K562 (cell line): ENCODE measurements around the gene PSMB7. TPM values are rescaled to one million over a fixed set of nuclear protein-coding genes. Genes with fewer than 3 reads are reported as not detected.

ENCODE experiments used
- ATAC-seq: fragments of 200-7000 bp; cut with Tn5 transposase; 3 replicates; pipeline ENCODE4 v1.9.1; 2020; ENCODE audit warnings: moderate library complexity
- BruUV-seq: library from RNA; stranded (reverse); fragments of 400-500 nt; replicated peaks from 2 replicates; lab custom pipeline; 2021; lab: Mats Ljungman, UMichigan
- CTCF ChIA-PET: fragments of 300-600 bp; formaldehyde crosslinking; extraction: SDS; loops from one replicate; lab custom pipeline; 2021; ENCODE audit warnings: low intra/inter-chr PET ratio; lab: Yijun Ruan, JAX
- POLR2A ChIA-PET: fragments of 300-600, 350-650 bp; sonication (Branson Sonifier 250); formaldehyde crosslinking; extraction: SDS; loops from one replicate; lab custom pipeline; 2021; ENCODE audit warnings: antibody characterized with exemption, inconsistent platforms; lab: Yijun Ruan, JAX
- DNase-seq, 4 experiments: peaks; one replicate each; pipeline versions ENCODE4 v3.0.0 to v3.0.0-alpha.2; 2011 to 2018; ENCODE audit warnings: low spot score in 3 of 4, mixed read lengths in 3 of 4; ENCODE audit errors: extremely low read depth in 1 of 4
- FAIRE-seq: peaks from 2 replicates; lab custom pipeline; 2011; peaks lifted over from hg19 to GRCh38; lab: Jason Lieb, UNC
- H2AFZ ChIP-seq: 2 replicates; pipeline ENCODE4 v1.6.0; 2011; ENCODE audit warnings: low read depth, low read length, control low read depth, inconsistent platforms
- H3K27ac ChIP-seq: fragments of 200-600 bp; 3 replicates; pipeline ENCODE4 v1.8.0; 2011; ENCODE audit warnings: low read depth, mild to moderate bottlenecking, control low read depth, inconsistent platforms, low read length, moderate library complexity, mixed read lengths; ENCODE audit errors: extremely low read depth
- H3K27me3 ChIP-seq, 2 experiments: fragments of 300-600 bp in 1 of 2; 2 replicates in 1 of 2; 3 replicates in 1 of 2; pipeline versions ENCODE4 v1.6.0 to v1.8.0; 2011; ENCODE audit warnings: inconsistent platforms in 2 of 2, low read length in 2 of 2, mild to moderate bottlenecking in 1 of 2, mixed read lengths in 1 of 2, moderate library complexity in 1 of 2; ENCODE audit not compliant: control insufficient read depth in 2 of 2, insufficient read depth in 2 of 2
- H3K36me3 ChIP-seq: fragments of 300-600 bp; 3 replicates; pipeline ENCODE4 v1.8.0; 2011; ENCODE audit warnings: mild to moderate bottlenecking, low read length, inconsistent platforms; ENCODE audit not compliant: control insufficient read depth, insufficient read depth
- H3K4me1 ChIP-seq, 2 experiments: fragments of 200-600 bp in 1 of 2; replicated peaks in 1 of 2; 2 replicates in 1 of 2; 3 replicates in 1 of 2; pipeline versions ENCODE4 v1.5.1 to v1.8.0; 2011; ENCODE audit warnings: inconsistent platforms in 2 of 2, low read length in 2 of 2, mild to moderate bottlenecking in 1 of 2, mixed read lengths in 1 of 2, moderate library complexity in 1 of 2; ENCODE audit not compliant: control insufficient read depth in 2 of 2, insufficient read depth in 2 of 2
- H3K4me2 ChIP-seq: 2 replicates; pipeline ENCODE4 v1.6.1; 2011; ENCODE audit warnings: low read length, control low read depth, inconsistent platforms, mixed read lengths; ENCODE audit not compliant: insufficient read depth
- H3K4me3 ChIP-seq: fragments of 200-600 bp; sonication (generic), shearing (Covaris generic); 2 replicates; pipeline ENCODE4 v1.5.1; 2016; ENCODE audit warnings: control low read depth, inconsistent platforms
- H3K79me2 ChIP-seq: fragments of 200-600 bp; 3 replicates; pipeline ENCODE4 v1.8.0; 2011; ENCODE audit warnings: low read length, inconsistent platforms; ENCODE audit not compliant: control insufficient read depth, insufficient read depth
- H3K9ac ChIP-seq, 2 experiments: 2 replicates each; pipeline versions ENCODE4 v1.6.0 to v1.6.1; 2011; ENCODE audit warnings: low read depth in 2 of 2, low read length in 2 of 2, control low read depth in 1 of 2, inconsistent platforms in 1 of 2, mild to moderate bottlenecking in 1 of 2, mixed read lengths in 1 of 2; ENCODE audit not compliant: insufficient read depth in 1 of 2
- H3K9me1 ChIP-seq: one replicate; pipeline ENCODE4 v1.6.0; 2011; ENCODE audit warnings: inconsistent platforms, mild to moderate bottlenecking, low read length, moderate library complexity; ENCODE audit not compliant: control insufficient read depth, insufficient read depth
- H3K9me3 ChIP-seq: replicated peaks from 2 replicates; pipeline ENCODE4 v1.5.1; 2011; ENCODE audit warnings: low read depth, low read length, inconsistent platforms; ENCODE audit not compliant: control insufficient read depth, insufficient read depth
- H4K20me1 ChIP-seq: replicated peaks from 2 replicates; pipeline ENCODE4 v1.6.1; 2011; ENCODE audit warnings: low read length, inconsistent platforms, mixed read lengths; ENCODE audit not compliant: control insufficient read depth, insufficient read depth
- GABPB1 ChIP-seq: sonication (generic); formaldehyde crosslinking; IDR thresholded peaks from 2 replicates; pipeline ENCODE4 v1.8.0; 2022; ENCODE audit warnings: mild to moderate bottlenecking, missing genetic modification reagents
- PYGO2 ChIP-seq: fragments of 450-650 bp; IDR thresholded peaks from 2 replicates; pipeline ENCODE4 v1.6.1; 2016; ENCODE audit warnings: mild to moderate bottlenecking, missing genetic modification characterization, moderate library complexity, missing compliant biosample characterization
- TCFL5 ChIP-seq: fragments of 250-450 bp; sonication (Bioruptor Pico); conservative IDR thresholded peaks from 2 replicates; pipeline ENCODE4 v1.6.1; 2021; ENCODE audit warnings: mild to moderate bottlenecking, moderate library complexity, matching md5 sums
- WGBS: fragments of 100-300 bp; shearing (Covaris generic); methylation state at CpG from one replicate; pipeline ENCODE4 v1.1.6; 2016; ENCODE audit warnings: low coverage, mixed read lengths; ENCODE audit not compliant: insufficient coverage; ENCODE audit errors: missing lambda C conversion rate; 5-methylcytosine and 5-hydroxymethylcytosine counted together
- in situ Hi-C: fragments of 300-500 bp; cut with MboI; formaldehyde crosslinking; loops from 4 replicates; pipeline ENCODE4 v1.15.0; 2018; ENCODE audit warnings: inconsistent platforms, mixed read lengths
- intact Hi-C: fragments of 100-400 bp; cut with micrococcal nuclease; formaldehyde crosslinking; loops from 2 replicates; pipeline ENCODE4 v1.14.2; 2022
- polyA plus RNA-seq, 8 experiments: library from polyadenylated mRNA; depleted of rRNA in 4 of 8; stranded (reverse) in 5 of 8; unstranded in 3 of 8; fragments of >200 nt; fragmentation: Nextera tagmentation in 2 of 8; fragmentation: Illumina TruSeq in 1 of 8; extraction: Ambion mirVana in 2 of 8; extraction: Trizol in 1 of 8; gene quantifications; 2 replicates each; pipeline versions ENCODE4 v1.2.1 to v1.2.3, GENCODE V29; 2011 to 2014; ENCODE audit warnings: inconsistent platforms in 1 of 8, missing spikeins in 1 of 8
- total RNA-seq, 7 experiments: library from RNA; depleted of rRNA in 6 of 7; stranded (reverse); fragments of >200 nt in 6 of 7; fragmentation: Illumina TruSeq in 2 of 7; extraction: Trizol in 2 of 7; gene quantifications; 2 replicates each; pipeline versions ENCODE4 v1.2.1 to v1.2.3, GENCODE V29; 2011 to 2021; ENCODE audit warnings: low replicate concordance in 1 of 7
- TF ChIP-seq, protein P1 (sequence below): sonication (generic); formaldehyde crosslinking; IDR thresholded peaks from 2 replicates; pipeline ENCODE4 v1.8.1; 2023; ENCODE audit warnings: mild to moderate bottlenecking, missing genetic modification reagents
- TF ChIP-seq, protein P2 (sequence below), 2 experiments: fragments of 450-650 bp; IDR thresholded peaks; 2 replicates each; pipeline ENCODE4 v1.6.1; 2016; ENCODE audit warnings: mild to moderate bottlenecking in 2 of 2, borderline replicate concordance in 1 of 2, low read depth in 1 of 2, moderate library complexity in 1 of 2

Gene PSMB7
- total and polyA plus RNA-seq, 9 of the 15 experiments (the other 6 are each of a cell fraction or from before 2014, with no cell fraction given), result 321 to 978 (median 407) TPM

DNA sequence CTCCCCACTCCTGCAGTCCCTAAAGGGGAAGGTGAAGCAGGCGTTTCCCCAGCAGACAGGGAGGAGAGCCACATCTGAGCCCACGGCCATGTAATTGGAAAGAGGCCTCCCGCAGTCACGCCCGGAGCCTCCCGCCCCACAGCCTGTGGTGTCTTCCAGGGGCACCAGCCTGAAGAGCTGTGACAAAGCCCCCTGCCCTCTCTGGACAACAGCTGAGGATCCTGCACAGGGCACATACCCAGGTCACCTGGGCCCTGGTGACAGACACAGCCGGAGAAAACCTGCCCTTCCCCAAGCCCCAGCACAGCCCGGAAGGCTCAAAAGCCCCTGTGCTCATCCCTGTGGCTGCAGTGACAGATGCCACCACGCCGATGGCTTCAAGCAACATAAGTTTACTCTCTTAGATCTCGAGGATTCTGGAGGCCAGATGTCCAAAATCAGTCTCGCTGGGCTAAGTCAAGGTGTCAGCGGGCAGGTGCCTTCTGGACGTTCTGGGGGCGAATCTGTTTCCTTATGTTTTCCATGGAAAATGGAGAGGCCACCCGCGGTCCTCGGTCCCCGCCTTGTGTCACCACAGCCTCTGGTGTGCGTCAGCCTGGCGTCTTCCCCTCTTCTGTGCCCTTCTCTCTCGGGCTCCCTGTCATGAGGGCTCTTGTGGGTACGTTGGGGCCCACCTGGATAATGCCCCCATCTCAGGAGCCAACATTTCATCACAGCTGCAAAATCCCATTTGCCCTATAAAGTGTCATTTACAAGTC is 71.5 kb downstream of the PSMB7 start (continued):
- TF ChIP-seq, protein P1, sequence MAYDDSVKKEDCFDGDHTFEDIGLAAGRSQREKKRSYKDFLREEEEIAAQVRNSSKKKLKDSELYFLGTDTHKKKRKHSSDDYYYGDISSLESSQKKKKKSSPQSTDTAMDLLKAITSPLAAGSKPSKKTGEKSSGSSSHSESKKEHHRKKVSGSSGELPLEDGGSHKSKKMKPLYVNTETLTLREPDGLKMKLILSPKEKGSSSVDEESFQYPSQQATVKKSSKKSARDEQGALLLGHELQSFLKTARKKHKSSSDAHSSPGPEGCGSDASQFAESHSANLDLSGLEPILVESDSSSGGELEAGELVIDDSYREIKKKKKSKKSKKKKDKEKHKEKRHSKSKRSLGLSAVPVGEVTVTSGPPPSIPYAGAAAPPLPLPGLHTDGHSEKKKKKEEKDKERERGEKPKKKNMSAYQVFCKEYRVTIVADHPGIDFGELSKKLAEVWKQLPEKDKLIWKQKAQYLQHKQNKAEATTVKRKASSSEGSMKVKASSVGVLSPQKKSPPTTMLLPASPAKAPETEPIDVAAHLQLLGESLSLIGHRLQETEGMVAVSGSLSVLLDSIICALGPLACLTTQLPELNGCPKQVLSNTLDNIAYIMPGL, result no peak
- TF ChIP-seq TCFL5 (CRISPR knock-in tag) (no peak), PYGO2 (no peak), GABPB1 (no peak)

DNA sequence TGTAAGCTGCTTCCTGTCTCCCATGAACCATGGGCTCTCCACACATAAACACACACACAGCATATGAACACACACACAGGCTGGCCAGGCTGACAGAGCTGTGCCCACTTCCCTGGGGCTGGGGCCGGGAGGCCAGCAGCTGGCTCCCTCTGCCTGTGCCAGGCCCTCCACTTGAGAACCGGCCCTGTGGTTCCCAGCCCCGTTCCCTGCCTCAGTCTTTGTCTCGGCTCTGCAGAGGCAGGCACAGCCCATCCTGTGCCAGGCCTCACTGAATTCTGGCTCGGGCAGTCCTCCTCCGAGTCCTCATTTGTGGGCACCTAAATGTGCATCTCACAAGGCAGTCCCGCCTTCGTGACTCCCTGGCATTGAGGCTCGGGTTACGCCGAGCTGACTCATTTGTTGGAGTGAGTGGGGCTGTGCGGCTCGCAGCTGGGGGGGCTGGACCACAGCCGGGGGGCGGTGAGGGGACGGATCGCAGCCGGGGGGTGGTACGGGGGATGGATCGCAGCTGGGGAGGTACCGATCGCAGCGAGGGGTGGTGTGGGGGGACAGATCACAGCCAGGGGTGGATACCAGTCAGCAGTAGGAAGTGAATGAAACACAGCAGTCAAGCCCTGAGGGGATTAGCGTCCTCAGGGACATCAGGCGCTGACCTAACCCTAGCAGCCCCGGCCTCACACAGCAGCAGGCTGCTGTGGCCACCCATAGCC is 72.3 kb downstream of the PSMB7 start:
- Histone ChIP-seq H3K9me1 (no peaks in the 10 kb centered on the region), H4K20me1 (0 out of 2 replicates have a peak, but pooled peaks cover 4% of the 10 kb centered on the region), H3K4me2 (no peak overlapping the region), H3K27me3 (no peaks in the 10 kb centered on the region), H3K27ac (no peak overlapping the region), H3K79me2 (no peaks in the 10 kb centered on the region), H3K4me3 (no peak overlapping the region), H3K9ac (peak overlapping the region in 1 of 2 experiments; percentile 35; a peak in 1 of 4 replicates), H3K4me1 (peaks cover 0 to 37% of the 10 kb centered on the region in 2 experiments; a peak in 3 of 5 replicates), H3K36me3 (peaks cover 19% of the 10 kb centered on the region; the same call in 1 of the 3 replicates), H2AFZ (no peak overlapping the region), H3K9me3 (no peaks in the 10 kb centered on the region)
- DNase-seq (no peak), FAIRE-seq (no peak), ATAC-seq (no peak)
- WGBS, result 77% methylated on average over 11 of the region's 26 CpGs
- no TSS peak for BruUV-seq
- ChIA-PET CTCF (no interaction called here), POLR2A (interaction anchor here (0.6 to 1.0 kb wide), 2 partner anchors 31 to 1038 kb away, joined by 3 to 4 read pairs; no protein-coding TSS in a partner anchor)
- intact Hi-C loops, result no loop called here
- in situ Hi-C loops, result no loop called here
- TF ChIP-seq, protein P2, sequence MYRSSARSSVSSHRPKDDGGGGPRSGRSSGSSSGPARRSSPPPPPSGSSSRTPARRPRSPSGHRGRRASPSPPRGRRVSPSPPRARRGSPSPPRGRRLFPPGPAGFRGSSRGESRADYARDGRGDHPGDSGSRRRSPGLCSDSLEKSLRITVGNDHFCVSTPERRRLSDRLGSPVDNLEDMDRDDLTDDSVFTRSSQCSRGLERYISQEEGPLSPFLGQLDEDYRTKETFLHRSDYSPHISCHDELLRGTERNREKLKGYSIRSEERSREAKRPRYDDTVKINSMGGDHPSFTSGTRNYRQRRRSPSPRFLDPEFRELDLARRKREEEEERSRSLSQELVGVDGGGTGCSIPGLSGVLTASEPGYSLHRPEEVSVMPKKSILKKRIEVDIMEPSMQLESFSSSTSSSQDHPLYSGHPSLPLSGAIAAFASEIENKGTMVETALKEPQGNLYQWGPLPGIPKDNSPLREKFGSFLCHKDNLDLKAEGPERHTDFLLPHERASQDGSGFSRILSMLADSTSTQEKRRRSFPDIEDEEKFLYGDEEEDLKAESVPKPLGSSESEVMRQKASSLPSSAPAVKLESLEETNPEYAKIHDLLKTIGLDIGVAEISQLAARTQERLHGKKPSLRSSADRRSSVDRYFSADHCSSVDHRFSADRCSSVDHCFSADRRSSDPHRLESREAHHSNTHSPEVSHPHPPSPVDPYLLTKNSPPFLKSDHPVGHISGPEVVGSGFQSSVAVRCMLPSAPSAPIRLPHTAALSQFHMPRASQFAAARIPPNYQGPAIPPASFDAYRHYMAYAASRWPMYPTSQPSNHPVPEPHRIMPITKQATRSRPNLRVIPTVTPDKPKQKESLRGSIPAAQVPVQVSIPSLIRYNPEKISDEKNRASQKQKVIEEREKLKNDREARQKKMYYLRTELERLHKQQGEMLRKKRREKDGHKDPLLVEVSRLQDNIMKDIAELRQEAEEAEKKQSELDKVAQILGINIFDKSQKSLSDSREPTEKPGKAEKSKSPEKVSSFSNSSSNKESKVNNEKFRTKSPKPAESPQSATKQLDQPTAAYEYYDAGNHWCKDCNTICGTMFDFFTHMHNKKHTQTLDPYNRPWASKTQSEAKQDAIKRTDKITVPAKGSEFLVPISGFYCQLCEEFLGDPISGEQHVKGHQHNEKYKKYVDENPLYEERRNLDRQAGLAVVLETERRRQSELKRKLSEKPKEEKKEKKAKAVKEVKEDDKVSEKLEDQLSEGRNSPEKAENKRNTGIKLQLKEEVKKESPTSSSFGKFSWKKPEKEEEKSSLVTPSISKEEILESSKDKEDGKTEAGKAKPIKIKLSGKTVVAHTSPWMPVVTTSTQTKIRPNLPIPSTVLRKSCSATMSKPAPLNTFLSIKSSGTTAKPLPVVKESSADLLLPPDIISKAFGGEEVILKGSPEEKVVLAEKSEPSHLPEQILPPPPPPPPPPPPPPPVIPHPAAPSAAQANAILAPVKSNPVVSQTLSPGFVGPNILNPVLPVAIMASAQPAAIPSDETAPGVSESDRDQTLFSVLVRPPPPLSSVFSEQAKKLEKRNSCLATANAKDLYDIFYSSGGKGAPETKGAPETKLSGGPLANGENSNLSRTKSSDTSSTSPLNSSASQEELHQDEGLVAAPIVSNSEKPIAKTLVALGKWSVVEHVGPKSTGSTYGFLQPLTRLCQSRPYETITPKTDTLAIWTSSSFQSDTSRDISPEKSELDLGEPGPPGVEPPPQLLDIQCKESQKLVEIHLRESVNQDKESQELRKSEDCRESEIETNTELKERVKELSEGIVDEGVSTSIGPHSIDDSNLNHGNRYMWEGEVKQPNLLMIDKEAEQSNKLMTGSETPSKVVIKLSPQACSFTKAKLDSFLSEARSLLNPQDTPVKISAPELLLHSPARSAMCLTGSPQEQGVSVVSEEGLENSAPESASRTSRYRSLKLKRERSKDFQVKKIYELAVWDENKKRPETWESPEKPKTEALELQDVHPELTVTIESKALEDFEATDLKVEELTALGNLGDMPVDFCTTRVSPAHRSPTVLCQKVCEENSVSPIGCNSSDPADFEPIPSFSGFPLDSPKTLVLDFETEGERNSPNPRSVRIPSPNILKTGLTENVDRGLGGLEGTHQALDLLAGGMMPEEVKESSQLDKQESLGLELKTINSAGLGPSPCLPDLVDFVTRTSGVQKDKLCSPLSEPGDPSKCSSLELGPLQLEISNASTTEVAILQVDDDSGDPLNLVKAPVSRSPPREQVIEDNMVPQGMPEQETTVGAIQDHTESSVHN (IDR thresholded peaks at IDR 0.05; ENCODE audit: borderline replicate concordance in 1 of 2, low read depth in 1 of 2), result no peak
